ENCODE data around the gene LOXHD1. TPM values are rescaled to one million over a fixed set of nuclear protein-coding genes. Genes with fewer than 3 reads are reported as not detected.

The LOXHD1 gene
- total RNA-seq, 1 donor: not detected

DNA sequence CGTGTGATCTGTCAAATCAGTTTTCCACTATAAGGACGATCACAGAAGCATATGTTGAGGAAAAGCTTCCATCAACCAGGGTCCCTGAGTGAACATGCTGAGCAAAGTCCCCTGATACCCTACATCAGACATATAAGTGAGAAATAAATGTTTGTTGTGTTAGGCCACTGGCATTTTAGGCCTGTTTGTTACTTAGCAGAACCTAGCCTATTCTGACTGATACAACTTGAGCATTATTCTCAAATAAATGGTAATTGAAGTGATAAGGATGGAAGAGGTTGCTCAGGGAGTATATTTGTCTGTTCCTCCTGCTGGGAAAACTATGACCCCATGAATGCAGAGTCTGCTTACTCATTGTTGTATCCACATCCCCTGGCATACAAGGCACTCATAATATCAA is 106.4 kb downstream of the LOXHD1 start:
- TF ChIP-seq, protein P1, sequence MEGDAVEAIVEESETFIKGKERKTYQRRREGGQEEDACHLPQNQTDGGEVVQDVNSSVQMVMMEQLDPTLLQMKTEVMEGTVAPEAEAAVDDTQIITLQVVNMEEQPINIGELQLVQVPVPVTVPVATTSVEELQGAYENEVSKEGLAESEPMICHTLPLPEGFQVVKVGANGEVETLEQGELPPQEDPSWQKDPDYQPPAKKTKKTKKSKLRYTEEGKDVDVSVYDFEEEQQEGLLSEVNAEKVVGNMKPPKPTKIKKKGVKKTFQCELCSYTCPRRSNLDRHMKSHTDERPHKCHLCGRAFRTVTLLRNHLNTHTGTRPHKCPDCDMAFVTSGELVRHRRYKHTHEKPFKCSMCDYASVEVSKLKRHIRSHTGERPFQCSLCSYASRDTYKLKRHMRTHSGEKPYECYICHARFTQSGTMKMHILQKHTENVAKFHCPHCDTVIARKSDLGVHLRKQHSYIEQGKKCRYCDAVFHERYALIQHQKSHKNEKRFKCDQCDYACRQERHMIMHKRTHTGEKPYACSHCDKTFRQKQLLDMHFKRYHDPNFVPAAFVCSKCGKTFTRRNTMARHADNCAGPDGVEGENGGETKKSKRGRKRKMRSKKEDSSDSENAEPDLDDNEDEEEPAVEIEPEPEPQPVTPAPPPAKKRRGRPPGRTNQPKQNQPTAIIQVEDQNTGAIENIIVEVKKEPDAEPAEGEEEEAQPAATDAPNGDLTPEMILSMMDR (IDR thresholded peaks at IDR 0.05; ENCODE audit: insufficient read depth, low read length): no peak
- no peak for DNase-seq (ENCODE audit: low read depth)
- no peak overlapping the region for H3K4me3 ChIP-seq (ENCODE audit: low read depth, low read length)

DNA sequence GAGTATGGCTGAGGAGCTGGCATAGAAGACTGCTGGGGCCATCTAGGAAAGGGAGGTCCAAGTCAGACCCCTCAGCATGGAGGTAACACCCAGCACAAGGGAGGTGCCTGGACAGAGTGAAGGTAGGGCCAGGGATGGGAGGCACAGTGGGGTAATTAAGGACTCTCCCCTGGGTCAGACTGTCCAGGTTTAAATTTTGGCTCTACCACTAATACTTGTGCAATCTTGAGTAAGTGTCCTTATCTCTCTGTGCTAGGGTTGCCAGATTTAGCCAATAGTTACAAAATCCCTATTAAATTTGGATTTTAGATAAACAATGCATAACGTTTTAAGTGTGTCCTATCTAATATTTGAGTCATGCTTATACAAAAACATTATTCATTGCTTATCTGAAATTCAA is 109.5 kb downstream of the LOXHD1 start:
- DNase-seq (ENCODE audit: low read depth): peak; percentile 11
- H3K4me3 ChIP-seq (ENCODE audit: low read depth, low read length): no peak overlapping the region
- TF ChIP-seq, protein P1 (IDR thresholded peaks at IDR 0.05; ENCODE audit: insufficient read depth, low read length): no peak

DNA sequence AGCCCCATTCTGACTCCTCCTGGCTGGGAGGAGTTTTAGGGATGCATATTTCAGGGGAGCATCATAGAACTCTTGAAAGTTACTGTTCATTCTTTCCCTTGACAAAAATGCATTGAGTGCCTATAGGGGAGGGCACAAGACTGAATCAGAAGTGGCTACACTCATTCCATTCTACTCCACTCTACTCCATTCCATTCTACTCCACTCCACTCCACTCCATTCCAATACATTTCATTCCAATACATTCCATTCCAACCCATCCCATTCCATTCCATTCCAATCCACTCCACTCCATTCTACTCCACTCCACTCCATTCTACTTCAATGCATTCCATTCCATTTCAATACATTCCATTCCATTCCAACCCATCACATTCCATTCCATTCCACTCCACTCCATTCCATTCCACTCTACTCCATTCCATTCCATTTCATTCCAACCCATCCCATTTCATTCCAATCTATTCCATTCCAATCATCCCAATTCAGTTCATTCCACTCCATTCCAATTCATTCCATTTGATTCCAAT is 110.8 kb downstream of the LOXHD1 start:
- H3K4me3 ChIP-seq (ENCODE audit: low read depth, low read length): no peak overlapping the region
- TF ChIP-seq, protein P1 (IDR thresholded peaks at IDR 0.05; ENCODE audit: insufficient read depth, low read length): no peak
- DNase-seq (ENCODE audit: low read depth): peak; percentile 4

DNA sequence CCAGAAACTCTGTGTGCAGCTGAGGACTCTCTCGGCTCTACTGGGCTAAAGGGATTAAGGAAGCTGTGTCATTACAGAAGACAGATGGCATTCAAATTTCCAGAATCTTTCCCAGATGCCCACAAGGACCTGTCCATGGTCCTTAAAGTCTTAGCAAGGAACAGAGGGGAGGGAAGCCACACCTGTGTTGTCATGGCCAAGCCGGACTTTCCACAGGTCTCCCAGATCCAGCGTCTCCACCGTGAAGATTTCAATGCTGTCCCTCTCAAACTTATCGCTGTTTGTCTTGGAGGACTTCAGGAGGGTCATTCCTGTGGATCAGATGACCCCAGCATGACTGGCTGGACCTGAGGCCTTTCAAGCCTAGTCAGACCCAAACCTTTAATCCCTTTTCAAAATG is 114.5 kb downstream of the LOXHD1 start:
- TF ChIP-seq, protein P1 (IDR thresholded peaks at IDR 0.05; ENCODE audit: insufficient read depth, low read length): no peak
- peak; percentile 2 for DNase-seq (ENCODE audit: low read depth)
- H3K4me3 ChIP-seq (ENCODE audit: low read depth, low read length): no peak overlapping the region

DNA sequence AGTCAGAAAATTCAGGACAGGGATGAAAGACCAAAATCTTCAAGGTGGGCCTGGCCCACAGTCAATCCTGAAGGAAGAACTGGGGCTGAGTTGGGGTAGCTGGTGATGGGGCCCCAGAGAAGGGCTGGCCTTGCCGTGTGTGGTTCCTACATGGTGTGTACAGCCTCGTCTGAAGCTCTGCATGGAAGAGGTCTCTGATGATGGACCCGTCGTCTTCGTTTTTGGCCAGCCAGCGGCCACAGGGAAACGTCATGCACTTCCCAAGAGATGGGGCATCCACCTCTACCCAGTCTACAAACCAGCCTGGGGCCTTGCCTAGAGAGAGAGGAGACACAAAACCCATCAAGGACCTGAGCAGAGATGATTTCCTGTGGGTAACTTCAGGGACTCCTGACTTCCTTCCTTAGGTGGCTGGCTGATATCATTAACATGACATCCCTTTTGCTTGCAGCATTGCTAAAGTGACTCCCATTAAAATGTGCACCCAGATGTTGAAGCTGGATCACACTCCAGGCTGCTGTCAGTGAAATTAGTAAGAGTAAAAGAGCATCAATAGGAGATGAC is 115.3 kb downstream of the LOXHD1 start:
- no peak overlapping the region for H3K4me3 ChIP-seq (ENCODE audit: low read depth, low read length)
- no peak for DNase-seq (ENCODE audit: low read depth)
- TF ChIP-seq, protein P1 (IDR thresholded peaks at IDR 0.05; ENCODE audit: insufficient read depth, low read length): no peak

DNA sequence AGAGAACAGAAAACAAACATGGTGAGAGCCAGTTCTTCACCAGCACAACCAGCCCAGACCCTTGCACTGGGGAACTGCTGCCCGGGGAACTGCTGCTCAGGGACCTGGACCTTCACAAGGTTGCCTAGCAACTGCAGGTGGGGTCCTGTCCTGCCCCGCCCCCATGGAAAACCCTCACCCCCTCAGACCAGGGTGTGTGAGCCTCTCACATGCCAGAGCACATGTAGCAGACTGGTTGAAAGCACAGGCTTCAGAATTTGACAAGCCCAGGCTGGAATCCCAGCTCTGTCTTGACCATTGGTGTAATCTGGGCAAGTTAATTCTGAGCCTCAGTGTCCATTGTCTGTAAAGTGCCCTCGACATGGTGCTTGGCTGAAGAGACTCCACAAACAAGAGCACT is 118.6 kb downstream of the LOXHD1 start:
- DNase-seq (ENCODE audit: low read depth): no peak
- TF ChIP-seq, protein P1 (IDR thresholded peaks at IDR 0.05; ENCODE audit: insufficient read depth, low read length): no peak
- H3K4me3 ChIP-seq (ENCODE audit: low read depth, low read length): no peak overlapping the region
